ENCODE measurements around the gene FUT8.

Gene FUT8

DNA sequence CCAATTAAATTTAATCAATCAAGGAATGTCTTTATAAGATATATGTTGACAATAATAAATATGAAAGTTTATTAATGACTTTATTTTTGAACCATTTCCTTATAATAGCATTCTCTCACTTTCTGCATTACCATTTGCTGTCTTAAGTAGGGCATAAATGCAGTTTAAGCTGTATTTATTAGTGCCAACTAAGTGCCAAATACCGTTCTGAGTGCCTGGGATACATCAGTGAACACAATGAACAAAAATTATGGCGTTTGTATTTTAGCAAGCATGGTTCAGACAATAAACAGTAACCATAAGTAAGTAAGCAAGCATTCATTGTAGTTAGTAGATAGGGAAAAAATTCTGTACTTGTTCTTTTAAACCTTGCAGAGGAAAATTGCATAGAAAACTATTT, 145.8 kb downstream of the FUT8 start:
- DNase-seq (ENCODE audit: low spot score), result no peak

DNA sequence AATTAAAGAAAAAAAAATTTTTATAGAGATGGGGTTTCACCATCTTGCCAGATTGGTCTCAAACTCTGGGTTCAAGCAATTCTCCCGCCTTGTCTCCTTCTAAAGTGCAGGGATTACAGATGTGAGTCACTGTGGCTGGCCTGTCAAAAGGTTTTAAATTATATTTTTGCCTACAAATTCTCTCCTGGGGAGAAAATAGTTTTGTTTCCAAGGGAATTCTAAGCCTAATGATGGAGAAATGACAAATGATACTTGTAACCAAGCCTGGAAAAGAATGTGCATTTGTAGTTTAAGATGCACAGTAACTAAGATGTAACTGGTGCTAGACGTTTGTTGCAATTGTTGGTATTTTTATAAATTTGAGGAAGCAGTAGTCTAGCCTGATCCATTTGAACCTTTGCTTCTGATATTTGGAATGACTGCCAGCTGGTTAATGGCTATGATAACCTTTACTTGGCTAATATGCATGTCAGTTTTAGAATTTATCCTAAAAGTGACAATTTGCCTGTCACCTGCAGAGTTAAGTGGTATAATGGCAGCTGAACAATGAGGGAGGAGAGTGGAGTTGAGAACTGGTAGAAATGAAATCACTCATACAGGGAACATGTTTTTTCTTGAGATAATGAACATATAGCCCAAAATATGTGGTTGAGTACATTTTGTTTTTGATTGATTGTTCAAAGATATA, 148.0 kb downstream of the FUT8 start:
- no peak for DNase-seq (ENCODE audit: low spot score)

DNA sequence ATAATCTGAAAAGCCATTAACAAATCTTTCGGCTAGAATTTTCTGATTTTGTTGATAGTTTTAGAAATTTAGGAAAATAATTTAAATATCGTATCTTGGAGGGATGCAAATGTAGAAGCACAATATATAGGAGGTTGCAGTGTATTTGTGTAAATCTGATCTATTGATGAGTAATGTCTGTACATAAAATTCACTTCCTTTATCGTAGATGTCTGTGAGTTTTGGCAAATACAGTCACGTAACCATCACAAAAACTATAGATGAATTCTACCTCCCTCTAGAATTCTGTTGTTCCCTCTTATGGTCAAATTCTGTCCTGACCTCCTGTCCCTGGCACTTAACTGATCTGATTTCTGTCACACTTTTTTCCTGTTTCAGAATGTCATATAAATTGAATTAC, 151.8 kb downstream of the FUT8 start:
- no peak for DNase-seq (ENCODE audit: low spot score)

DNA sequence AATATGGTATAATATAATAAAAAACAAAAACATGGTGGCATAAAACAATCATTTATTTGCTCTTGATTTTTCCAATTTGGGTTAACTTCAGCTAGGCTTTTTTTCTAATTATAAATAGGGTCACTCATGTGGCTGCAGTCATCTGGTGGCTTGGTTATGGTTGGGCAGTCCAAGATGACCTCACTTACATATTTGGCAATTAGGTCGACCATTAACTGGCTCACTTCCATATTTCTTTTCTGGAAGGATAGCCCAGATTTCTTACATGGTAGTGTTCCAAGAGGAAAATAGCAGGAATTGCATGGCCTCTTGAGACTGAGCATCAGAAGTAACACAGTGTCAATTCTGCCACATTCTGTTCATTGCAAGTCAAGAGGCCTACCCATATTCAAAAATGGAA, 153.4 kb downstream of the FUT8 start:
- no peak for DNase-seq (ENCODE audit: low spot score)

DNA sequence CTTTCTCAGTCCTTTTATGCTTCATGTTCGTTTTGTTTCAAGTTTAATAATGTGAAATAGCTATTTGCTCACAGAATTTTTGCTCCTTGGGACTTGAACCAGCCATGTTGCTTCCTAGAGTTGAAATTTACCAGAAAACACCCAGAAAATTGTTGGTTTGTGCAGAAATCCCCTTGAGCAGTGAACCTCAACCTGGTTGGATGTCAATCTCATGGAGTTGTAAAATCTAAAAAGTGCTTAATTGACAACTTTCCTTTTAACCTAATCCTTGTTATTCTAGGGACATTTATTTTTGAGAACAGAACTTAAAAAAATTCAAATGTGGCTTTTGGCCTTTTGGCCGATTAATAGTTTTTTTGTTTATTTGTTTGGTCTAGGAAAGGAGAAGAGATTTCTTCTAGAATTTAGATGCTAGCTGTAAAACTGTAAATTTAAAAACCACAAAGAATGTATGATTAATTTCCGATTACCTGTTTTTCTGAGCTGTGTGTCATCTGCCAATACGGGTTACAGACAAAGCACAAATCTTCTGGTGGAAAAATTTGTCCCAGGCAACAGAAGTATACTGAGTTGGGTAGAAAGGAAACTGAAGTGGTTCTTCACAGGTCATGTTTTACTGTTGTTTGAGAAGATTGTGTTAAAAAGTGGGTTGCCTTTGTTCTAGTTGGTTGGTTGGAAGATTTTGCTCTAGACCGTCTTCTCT, 154.4 kb downstream of the FUT8 start:
- DNase-seq (ENCODE audit: low spot score), result no peak

DNA sequence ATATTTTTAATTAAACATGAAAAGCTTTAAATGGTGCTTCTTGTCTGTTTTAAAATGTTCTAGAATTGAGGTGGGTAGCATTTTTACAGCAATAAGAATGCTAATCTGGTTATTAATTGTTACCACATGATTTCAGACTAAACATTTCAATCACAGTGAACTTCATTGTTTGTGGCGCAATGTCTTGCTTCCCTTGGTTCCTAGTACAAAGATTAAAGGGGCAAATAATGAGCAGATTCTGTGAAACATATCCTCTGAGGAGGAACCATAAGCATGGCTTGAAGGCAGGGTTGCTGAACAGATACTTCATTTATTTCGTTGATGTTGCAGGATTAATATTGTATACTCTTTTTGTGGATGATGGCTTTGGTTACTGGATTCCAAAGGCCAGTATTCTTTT, 162.1 kb downstream of the FUT8 start:
- no peak for DNase-seq (ENCODE audit: low spot score)

DNA sequence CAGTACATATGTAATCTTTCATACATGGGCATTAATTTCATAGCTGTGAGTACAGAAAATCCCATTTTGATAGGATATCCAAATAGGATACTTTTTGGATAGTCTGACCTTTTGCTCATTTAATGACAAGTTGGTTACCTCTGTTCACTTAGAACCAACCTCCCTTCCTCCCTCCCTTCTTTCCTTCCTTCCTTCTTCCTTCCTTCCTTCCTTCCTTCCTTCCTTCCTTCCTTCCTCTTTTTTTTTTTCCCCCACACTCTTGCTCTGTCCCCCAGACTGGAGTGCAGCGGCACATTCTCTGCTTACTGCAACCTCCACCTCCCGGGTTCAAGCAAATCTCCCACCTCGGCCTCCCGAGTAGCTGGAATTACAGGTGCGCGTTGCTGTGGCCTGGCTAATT, 162.9 kb downstream of the FUT8 start:
- DNase-seq (ENCODE audit: low spot score), result no peak

DNA sequence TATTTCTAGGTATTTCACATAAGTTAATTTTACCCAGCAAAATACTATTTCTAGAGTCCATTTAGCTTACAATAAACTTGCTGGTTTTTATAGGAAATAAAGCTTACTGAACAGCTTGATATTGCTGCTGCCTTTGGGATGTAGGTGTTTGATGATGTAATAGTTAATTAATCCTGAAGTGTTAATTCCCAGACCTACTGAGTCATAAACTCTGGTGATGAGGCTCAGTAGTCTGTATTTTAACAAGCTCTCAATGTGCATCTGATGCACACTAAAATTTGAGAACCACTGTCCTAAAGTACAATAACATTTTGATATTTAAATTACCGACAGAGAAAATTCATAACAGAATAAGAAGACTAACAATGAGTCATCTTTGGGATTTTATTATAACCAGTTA, 168.4 kb downstream of the FUT8 start:
- no peak for DNase-seq (ENCODE audit: low spot score)

DNA sequence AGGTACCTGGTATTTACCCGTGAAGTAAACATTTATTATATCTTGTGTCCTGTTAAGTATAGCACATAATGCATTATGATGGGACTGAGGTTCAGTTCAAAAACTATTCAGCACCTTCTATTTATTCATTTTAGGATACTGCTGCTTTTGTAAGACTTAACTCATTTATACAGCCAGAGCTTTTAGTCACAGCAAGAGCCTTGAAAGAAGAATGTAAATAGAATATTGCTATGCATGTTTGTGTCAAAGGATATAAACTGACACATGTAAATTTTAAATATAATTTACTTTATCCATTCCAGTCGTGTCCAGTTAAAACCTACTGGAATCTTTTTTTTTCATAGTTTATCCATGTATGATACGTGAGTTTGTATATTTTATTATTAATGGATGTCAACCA, 168.8 kb downstream of the FUT8 start:
- no peak for DNase-seq (ENCODE audit: low spot score)

DNA sequence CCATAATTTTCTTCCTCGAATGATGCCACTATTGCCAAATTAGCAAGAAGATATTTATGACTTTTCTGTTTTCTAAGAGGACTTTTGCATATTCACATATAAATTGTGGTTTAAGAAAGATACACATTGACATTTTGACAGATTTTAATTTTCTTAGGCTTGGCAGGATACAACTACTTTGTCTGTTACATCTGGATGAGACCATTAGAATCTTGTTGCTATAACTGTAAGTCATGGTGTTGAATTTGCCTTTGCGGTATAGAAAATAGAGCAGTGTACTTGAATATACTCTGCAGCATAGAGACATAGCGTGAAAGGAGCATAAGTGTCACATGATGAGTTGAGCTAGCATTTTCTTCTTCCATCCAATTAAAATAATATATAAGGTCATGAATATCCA, 169.3 kb downstream of the FUT8 start:
- no peak for DNase-seq (ENCODE audit: low spot score)

DNA sequence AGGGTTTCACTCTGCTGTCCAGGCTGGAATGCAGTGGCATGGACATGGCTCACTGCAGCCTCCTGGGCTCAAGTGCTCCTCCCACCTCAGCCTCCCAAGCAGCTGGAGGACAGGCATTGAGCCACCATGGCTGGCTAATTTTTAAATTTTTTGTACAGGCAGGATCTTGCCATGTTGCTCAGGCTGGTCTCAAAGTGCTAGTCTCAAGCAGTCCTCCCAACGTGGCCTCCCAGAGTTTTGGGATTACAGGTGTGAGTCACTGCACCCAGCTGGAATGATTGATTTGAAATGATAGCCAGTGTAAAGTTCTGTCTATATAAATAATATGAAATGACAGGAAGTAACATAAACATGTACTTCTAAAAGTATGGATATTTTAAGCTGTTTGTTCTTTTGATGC, 172.7 kb downstream of the FUT8 start:
- DNase-seq (ENCODE audit: low spot score), result no peak

DNA sequence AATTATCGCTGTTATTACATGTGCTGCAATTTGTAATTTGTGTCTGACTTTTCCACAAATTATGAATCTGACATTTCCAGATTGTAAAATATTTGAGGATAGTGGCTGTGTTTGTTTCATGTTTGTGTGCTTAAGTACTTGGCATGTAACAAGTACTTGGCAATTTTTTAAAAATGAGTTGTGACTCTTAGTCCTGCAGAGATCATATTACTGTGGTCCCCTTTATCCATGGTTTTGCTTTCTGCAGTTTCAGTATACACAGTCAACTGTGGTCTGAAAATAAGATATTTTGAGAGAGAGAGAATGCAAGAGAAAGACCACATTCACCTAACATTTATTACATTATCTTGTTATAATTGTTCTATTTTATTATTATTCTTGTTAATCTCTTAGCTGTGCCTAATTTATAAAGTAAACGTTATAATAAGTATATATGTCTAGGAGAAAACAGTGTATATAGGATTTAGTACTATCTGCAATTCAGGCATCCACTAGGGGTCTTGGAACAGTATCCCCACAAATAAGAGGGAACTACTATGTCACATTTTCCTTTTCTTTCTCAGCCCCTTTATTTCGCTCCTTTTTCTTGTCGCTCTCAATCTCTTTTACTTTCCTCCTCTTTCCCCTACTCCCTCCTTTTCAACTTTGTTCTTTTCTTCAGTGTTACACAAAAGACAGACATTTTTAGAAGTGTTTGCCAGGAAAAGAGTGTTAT, 176.1 kb downstream of the FUT8 start:
- no peak for DNase-seq (ENCODE audit: low spot score)

DNA sequence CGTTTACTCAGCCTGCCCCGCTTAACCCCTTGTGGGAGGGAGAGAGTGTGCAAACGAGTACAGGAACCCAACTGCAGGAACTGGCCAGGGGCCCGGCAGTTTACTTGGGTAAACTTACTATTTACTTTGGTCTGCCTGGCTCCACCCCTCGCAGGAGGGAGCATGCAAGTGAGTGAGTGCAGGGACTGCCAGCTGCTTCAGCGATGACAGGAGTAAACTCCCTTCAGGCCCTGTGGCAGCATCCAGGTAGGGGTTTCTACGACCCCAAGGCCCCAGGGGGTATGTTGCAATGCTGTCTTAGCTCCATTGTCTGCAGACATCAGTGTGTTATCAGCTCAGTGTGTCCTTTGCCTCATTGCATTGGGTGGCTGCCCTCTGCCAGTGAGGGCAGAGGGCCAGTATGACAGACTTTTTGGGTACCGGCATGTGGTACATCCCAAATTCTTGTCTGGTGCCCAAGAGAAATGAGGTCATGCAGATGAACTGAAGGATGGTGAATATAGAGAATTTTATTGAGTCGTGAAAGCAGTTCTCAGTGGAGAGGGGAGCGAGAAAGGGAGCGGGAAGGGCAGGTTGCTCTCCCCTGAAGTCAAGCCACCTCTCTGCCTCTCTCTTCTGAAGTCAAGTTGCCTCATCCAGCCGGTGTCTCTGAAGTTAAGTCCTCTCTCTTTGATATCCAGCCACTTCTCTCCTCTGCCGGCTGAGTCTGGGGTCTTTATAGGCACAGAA, 181.8 kb downstream of the FUT8 start:
- no peak for DNase-seq (ENCODE audit: low spot score)

DNA sequence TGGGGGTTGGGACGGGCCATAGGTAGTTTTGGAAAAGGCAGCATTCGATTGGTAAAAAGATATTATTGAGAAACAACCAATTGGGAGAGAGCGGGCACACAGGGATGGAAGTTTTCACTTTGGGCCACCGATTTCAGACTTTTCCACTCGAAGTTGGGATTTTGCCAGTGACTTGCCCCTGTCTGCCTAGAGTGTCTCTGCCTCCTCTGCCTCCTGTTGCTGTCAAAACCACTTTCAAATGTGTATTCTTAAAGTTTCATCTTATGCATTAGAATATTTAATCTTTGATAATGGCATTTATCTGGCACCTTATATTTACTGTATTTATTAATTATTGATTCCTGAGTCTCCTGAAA, 182.3 kb downstream of the FUT8 start:
- no peak for DNase-seq (ENCODE audit: low spot score)

DNA sequence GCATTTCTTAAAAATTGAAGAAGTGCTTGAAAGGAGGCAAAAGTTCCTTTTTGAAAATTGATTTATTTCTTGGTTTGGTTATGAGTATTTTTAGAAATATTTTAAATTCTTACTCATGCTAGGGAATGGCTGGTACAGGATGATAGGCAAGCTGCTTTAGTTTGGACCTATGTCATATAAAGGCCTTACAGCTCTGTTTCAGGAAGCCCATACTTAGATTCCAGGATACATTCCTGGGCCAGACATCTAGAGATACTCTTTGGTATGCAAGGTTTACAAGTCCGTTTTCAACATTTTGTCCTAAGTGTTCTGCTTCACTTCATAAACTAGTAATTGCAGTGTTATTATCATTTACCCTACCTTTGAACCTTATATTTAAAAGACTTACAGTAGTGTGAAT, 186.8 kb downstream of the FUT8 start:
- no peak for DNase-seq (ENCODE audit: low spot score)

DNA sequence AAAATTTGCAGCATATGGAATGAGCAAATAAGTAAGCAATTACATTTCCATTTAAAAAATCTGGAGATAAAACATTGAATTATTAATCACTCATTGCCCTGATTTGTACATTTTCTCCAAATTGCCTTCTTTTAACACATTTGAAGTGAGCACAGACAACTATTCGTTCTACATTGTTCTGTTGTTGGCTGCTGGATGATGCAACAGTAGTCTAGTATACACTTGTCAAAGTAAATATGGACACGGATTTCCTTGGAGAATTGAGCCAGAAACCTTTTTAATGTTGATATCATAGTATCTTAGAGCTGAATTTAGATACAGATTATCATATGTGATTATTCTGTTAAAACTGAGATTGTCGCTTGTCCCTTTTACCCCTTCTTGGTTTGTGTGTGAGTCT, 188.2 kb downstream of the FUT8 start:
- no peak for DNase-seq (ENCODE audit: low spot score)

DNA sequence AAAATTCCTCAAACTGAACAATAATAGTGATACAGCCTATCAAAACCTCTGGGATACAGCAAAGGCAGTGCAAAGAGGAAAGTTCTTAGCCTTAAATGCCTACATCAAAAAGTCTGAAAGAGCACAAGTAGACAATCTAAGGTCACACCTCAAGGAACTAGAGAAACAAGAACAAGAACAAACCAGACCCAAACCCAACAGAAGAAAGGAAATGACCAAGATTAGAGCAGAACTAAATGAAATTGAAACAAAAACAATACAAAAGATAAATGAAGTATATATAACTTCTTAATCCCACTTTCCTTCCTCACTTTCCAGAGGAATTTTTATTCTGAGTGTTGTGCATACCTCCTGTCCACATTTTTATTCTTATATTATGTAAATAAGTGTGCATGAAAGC, 192.0 kb downstream of the FUT8 start:
- no peak for DNase-seq (ENCODE audit: low spot score)

DNA sequence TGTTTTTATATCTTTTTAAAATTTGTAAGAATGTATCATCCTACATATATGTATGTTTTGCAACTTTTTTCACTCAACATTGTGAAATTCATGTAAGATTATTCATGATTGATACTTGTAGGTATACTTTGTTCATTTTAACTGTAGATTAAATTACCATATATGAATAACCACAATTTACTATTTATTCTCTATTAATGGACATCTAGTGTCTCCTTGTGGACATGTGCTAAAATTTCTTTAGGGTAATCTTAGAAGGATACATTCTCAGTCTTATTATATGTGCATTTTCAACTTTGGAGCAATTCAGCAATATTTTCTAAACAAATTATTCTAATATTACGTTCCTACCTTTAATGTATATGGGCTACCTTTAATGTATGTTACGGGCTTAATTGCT, 192.4 kb downstream of the FUT8 start:
- DNase-seq (ENCODE audit: low spot score), result no peak

DNA sequence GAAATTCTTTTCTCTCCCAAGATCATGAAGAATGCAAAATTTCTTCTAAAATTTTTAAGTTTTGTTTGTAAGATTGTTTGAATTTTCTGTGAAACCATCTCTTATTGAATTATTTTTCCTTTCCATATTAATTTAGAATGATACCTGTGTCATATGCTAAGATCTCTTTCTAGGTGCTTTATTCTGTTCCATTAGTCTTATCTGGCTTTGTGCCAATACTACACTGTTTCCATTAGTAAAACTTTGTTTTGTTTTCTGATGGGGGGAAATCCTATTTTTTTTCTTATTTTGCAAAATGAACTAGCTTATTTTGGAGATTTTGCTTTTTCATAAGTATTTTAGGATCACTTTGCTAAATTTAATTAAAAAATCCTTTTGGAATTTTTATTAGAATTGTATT, 193.9 kb downstream of the FUT8 start:
- DNase-seq (ENCODE audit: low spot score), result no peak

DNA sequence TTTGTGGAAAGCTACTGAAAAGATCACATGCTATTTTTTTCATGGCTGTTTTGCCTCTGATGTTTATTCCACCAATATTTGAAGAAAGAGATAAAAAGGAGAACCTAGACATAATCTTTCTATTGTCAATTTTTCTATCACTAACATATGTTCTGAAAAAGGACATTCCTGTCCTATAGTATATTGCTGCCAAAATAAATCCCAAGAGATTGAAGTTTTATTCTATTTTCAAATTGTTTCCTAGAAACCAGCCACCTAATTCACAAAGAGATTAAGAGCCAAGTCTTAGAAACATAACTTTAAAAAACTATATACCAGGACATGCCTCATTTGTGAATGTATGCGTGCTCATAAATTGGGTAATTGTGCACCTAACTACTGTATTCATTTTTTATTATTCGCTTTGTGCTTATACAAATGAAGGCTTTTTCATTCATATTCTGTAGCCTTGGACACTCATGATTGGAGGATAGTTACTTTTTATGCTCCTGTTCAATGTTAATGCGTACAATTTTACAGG, 200.7 kb downstream of the FUT8 start:
- no peak for DNase-seq (ENCODE audit: low spot score)

DNA sequence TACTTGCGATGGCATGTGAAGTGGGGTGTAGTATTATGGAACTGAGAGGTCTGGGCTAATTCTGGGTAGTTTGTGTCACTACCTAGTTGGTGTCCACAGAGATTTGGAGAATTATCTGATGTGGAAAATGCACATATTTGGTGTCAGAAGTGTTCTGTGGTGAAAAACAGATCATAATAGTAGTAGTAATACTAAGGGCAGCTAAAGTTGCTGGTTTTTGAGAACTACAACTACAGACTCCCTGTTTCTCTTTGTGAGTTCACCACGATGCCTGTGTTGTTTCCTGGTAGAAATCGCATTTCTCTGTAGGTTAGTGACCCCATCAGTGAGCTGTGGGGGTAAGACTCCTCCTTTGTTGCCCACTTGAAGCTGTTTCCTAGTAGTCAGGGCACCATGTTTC, 206.5 kb downstream of the FUT8 start:
- DNase-seq (ENCODE audit: low spot score), result no peak

DNA sequence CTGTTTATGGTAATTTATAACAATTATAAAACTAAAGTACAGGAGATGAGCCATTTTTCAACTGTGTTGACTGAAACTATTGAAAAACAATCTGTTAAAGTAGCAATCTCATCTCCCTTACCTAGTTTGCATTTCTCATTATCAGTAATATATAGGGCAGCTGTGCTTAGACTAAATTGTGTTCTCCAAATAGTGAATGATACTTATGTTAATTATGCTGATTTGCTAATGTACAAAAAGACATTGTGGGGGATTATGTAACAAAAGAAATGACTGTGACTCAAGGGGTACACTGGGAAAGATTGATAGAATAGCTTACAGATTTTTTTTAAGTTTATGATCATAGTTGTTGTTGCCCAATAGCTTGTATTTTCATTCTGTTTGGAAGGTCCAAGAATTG, 207.7 kb downstream of the FUT8 start:
- no peak for DNase-seq (ENCODE audit: low spot score)

DNA sequence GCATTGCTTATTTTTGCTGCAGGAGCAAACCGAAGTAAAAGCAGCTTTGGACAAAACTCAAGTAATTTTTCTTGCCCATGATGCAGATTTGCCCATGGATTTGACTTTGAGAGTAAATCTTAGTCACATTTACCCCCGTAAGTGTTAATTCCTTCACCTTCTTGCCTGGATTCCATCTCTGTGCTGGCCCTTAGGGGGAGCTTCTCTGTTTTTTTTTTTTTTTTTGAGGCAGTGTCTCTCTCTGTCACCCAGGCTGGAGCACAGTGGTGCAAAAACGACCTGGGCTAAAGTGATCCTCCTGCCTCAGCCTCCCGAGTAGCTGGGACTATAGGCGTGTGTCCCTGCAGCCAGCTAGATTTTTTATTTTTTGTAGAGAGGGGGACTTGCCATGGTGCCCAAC, 210.2 kb downstream of the FUT8 start:
- DNase-seq (ENCODE audit: low spot score), result no peak
